Upper lobe of left lung (tissue), 6 donors: ENCODE results near the gene STIMATE. TPM values are rescaled to one million over a fixed set of nuclear protein-coding genes. Genes with fewer than 3 reads are reported as not detected.

Source experiments
- ATAC-seq, 2 donors: fragments of 200-7000 bp; cut with Tn5 transposase; one replicate each; pipeline ENCODE4 v1.9.1; 2022; ENCODE audit warnings: mild to moderate bottlenecking in 2 of 2, moderate library complexity in 2 of 2; ENCODE audit not compliant: low FRiP score in 2 of 2
- DNase-seq, 2 donors: peaks; one replicate each; pipeline ENCODE4 v3.0.0-alpha.2; 2019 to 2020
- H3K27ac ChIP-seq, 4 donors: fragments of 200-600 bp; sonication (generic); one replicate each; pipeline ENCODE4 v1.5.1; 2016 to 2019
- H3K27me3 ChIP-seq, 4 donors: fragments of 200-600 bp; sonication (generic); one replicate each; pipeline ENCODE4 v1.5.1; 2017 to 2019
- H3K36me3 ChIP-seq, 4 donors: fragments of 200-600 bp; sonication (generic); one replicate each; pipeline ENCODE4 v1.5.1; 2016 to 2019
- H3K4me1 ChIP-seq, 4 donors: fragments of 200-600 bp; sonication (generic); one replicate each; pipeline ENCODE4 v1.5.1; 2018 to 2019
- H3K4me3 ChIP-seq, 4 donors: fragments of 200-600 bp; sonication (generic); one replicate each; pipeline ENCODE4 v1.5.1; 2017 to 2019; ENCODE audit warnings: mild to moderate bottlenecking in 2 of 4, moderate library complexity in 1 of 4
- H3K9me3 ChIP-seq, 4 donors: fragments of 200-600 bp; sonication (generic); one replicate each; pipeline ENCODE4 v1.5.1; 2018 to 2019
- CTCF ChIP-seq, 6 experiments: fragments of 450-650 bp in 4 of 6; fragments of 200-600 bp in 2 of 6; sonication (generic) in 2 of 6; IDR thresholded peaks; one replicate each; pipeline ENCODE4 v1.5.1; 2016 to 2019; ENCODE audit warnings: antibody characterized with exemption in 6 of 6
- EP300 ChIP-seq, 4 donors: sonication (generic); formaldehyde crosslinking; IDR thresholded peaks; one replicate each; pipeline ENCODE4 v1.5.1; 2017; ENCODE audit warnings: antibody characterized with exemption in 4 of 4, control low read depth in 2 of 4
- POLR2A ChIP-seq, 4 donors: fragments of 450-650 bp; IDR thresholded peaks; one replicate each; pipeline ENCODE4 v1.5.1; 2016 to 2017; ENCODE audit warnings: antibody characterized with exemption in 4 of 4, mild to moderate bottlenecking in 2 of 4
- POLR2AphosphoS5 ChIP-seq, 2 donors: sonication (generic); formaldehyde crosslinking; IDR thresholded peaks; one replicate each; pipeline ENCODE4 v1.5.1; 2017; ENCODE audit warnings: antibody characterized with exemption in 2 of 2
- WGBS, 2 donors: methylation state at CpG; one replicate each; pipeline ENCODE4 v1.1.5; 2017 to 2018; 5-methylcytosine and 5-hydroxymethylcytosine counted together
- total RNA-seq, 6 donors: library from RNA; depleted of rRNA in 4 of 6; stranded (reverse); fragments of >200 nt in 4 of 6; gene quantifications; one replicate each; pipeline versions ENCODE4 v1.1.0 to v1.2.1, GENCODE V29; 2016 to 2021
- donor health status: DM: no; HTN: no; CAD: no; lungs with moderate emphysema.
- donor health status: DM: no; HTN: yes; CAD: no; lungs with severe emphysema.

The STIMATE gene
- total RNA-seq, 6 donors from 2014 or later = 39.7 to 87.0 (median 44.9) TPM

- Histone ChIP-seq H3K36me3 (peaks cover 0 to 41% (median 25%) of the 10 kb centered on the region in 4 donors), H3K9me3 (no peaks in the 10 kb centered on the region), H3K4me1 (peaks cover 0 to 11% (median 3%) of the 10 kb centered on the region in 4 donors), H3K4me3 (no peak overlapping the region), H3K27ac (no peak overlapping the region), H3K27me3 (no peaks in the 10 kb centered on the region)
- no peak for ATAC-seq
- 89 to 94% methylated on average over 2 of the region's 2 CpGs for WGBS, 2 donors
- no peak for DNase-seq
- TF ChIP-seq CTCF (IDR thresholded peaks at IDR 0.05) = no peak
- TF ChIP-seq POLR2A (IDR thresholded peaks at IDR 0.05) = no peak
- no peak for TF ChIP-seq EP300 (IDR thresholded peaks at IDR 0.05)
- TF ChIP-seq POLR2AphosphoS5 (IDR thresholded peaks at IDR 0.05) = no peak
Measured at GRCh38 chr3:52854013-52854412, 43.3 kb downstream of the STIMATE start.

- Histone ChIP-seq H3K36me3 (peaks cover 6 to 57% (median 36%) of the 10 kb centered on the region in 4 donors), H3K27me3 (no peaks in the 10 kb centered on the region), H3K27ac (peak overlapping the region in 1 of 4 donors; percentile 4), H3K4me1 (peaks cover 0 to 11% (median 3%) of the 10 kb centered on the region in 4 donors), H3K4me3 (no peak overlapping the region), H3K9me3 (no peaks in the 10 kb centered on the region)
- DNase-seq (no peak), ATAC-seq (peak in 1 of 2 donors; percentile 16)
- TF ChIP-seq POLR2AphosphoS5 (IDR thresholded peaks at IDR 0.05) (no peak), POLR2A (IDR thresholded peaks at IDR 0.05) (peak in 1 of 4 donors; percentile 18), CTCF (IDR thresholded peaks at IDR 0.05) (no peak)
- WGBS, 2 donors = 57 to 66% methylated on average over 2 of the region's 2 CpGs
Measured at GRCh38 chr3:52852419-52852818, 44.9 kb downstream of the STIMATE start.

- H3K9me3 ChIP-seq = no peaks in the 10 kb centered on the region
- H3K36me3 ChIP-seq = peaks cover 6 to 63% (median 37%) of the 10 kb centered on the region in 4 donors
- peaks cover 3 to 11% (median 7%) of the 10 kb centered on the region in 4 donors for H3K4me1 ChIP-seq
- H3K27ac ChIP-seq = no peak overlapping the region
- TF ChIP-seq POLR2A (IDR thresholded peaks at IDR 0.05) = no peak
- peak; percentile 33 to 85 (median 50) for TF ChIP-seq CTCF (IDR thresholded peaks at IDR 0.05)
- no peaks in the 10 kb centered on the region for H3K27me3 ChIP-seq
- DNase-seq (peak in 1 of 2 donors; percentile 43), ATAC-seq (peak; percentile 51 to 75)
- H3K4me3 ChIP-seq = no peak overlapping the region
- WGBS, 2 donors = 69 to 76% methylated on average over 2 to 3 of the region's 3 CpGs
Measured at GRCh38 chr3:52851348-52851747, 46.0 kb downstream of the STIMATE start.

GRCh38 chr3:52849656-52850055 lies 47.7 kb downstream of the STIMATE start:
- no peaks in the 10 kb centered on the region for H3K27me3 ChIP-seq
- no peak for DNase-seq
- peaks cover 6 to 63% (median 34%) of the 10 kb centered on the region in 4 donors for H3K36me3 ChIP-seq
- ATAC-seq = no peak
- WGBS, 2 donors = 98% methylated on average over 15 of the region's 15 CpGs
- H3K4me1 ChIP-seq = peaks cover 13 to 26% (median 21%) of the 10 kb centered on the region in 4 donors
- H3K4me3 ChIP-seq = no peak overlapping the region
- no peaks in the 10 kb centered on the region for H3K9me3 ChIP-seq
- no peak overlapping the region for H3K27ac ChIP-seq
- TF ChIP-seq EP300 (IDR thresholded peaks at IDR 0.05) (no peak), POLR2AphosphoS5 (IDR thresholded peaks at IDR 0.05) (no peak), POLR2A (IDR thresholded peaks at IDR 0.05) (no peak), CTCF (IDR thresholded peaks at IDR 0.05) (no peak)

GRCh38 chr3:52848617-52849016 lies 48.7 kb downstream of the STIMATE start:
- H3K27ac ChIP-seq = no peak overlapping the region
- TF ChIP-seq EP300 (IDR thresholded peaks at IDR 0.05) (no peak), POLR2AphosphoS5 (IDR thresholded peaks at IDR 0.05) (no peak), POLR2A (IDR thresholded peaks at IDR 0.05) (no peak), CTCF (IDR thresholded peaks at IDR 0.05) (no peak)
- DNase-seq = no peak
- peaks cover 20 to 34% (median 25%) of the 10 kb centered on the region in 4 donors for H3K4me1 ChIP-seq
- H3K9me3 ChIP-seq = no peaks in the 10 kb centered on the region
- no peak overlapping the region for H3K4me3 ChIP-seq
- WGBS, 2 donors = 77 to 100% methylated on average over 1 to 7 of the region's 7 CpGs
- peaks cover 6 to 60% (median 32%) of the 10 kb centered on the region in 4 donors for H3K36me3 ChIP-seq
- no peaks in the 10 kb centered on the region for H3K27me3 ChIP-seq
- ATAC-seq = peak in 1 of 2 donors; percentile 80
